GM19455 (cell line): Measurements from ENCODE around the gene MARCO.

Experiments
- ATAC-seq: cut with Tn5 transposase; IDR thresholded peaks from one replicate; pipeline ENCODE4 v1.9.1; 2021; ENCODE audit not compliant: unreplicated experiment

Gene MARCO, protein sequence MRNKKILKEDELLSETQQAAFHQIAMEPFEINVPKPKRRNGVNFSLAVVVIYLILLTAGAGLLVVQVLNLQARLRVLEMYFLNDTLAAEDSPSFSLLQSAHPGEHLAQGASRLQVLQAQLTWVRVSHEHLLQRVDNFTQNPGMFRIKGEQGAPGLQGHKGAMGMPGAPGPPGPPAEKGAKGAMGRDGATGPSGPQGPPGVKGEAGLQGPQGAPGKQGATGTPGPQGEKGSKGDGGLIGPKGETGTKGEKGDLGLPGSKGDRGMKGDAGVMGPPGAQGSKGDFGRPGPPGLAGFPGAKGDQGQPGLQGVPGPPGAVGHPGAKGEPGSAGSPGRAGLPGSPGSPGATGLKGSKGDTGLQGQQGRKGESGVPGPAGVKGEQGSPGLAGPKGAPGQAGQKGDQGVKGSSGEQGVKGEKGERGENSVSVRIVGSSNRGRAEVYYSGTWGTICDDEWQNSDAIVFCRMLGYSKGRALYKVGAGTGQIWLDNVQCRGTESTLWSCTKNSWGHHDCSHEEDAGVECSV

DNA sequence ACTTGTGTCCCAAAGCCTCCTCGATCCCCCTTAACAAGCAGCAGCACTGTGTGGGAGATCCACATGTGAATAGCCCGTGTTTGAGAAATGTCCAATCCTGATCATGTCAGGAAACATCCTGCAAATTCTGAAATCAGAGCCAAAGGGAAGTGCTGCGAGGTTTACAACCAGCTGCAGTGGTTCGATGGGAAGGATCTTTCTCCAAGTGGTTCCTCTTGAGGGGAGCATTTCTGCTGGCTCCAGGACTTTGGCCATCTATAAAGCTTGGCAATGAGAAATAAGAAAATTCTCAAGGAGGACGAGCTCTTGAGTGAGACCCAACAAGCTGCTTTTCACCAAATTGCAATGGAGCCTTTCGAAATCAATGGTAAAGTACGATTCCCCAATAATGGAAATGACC is at the start of gene MARCO:
Gene MARCO, plus strand, starts transcription at position 164 of the 400 bp plus-strand sequence. Its CDS starts 107 bp downstream, at position 271.
- no peak for ATAC-seq

DNA sequence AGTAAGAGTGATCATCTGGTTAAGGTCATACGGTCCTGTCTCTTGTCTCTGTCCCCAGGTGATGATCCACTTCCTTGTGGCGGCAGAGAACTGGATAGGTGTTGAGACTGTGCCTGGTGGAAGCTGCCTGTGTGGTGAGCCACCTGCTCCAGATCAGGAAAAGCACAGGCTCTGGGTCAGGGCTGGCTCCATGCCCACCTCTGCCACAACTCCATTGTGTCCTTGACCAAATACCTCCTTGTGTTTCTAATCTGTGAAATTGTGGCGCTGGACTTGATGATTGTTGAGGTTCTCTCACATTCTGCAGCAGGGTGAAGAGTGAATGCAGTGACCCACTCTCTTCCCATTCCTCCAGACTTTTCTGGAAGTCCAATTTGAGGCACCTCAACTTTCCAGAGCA is 48.9 kb upstream of the MARCO start:
- no peak for ATAC-seq

- ATAC-seq, result no peak
Measured at GRCh38 chr2:118902266-118903028, 39.5 kb upstream of the MARCO start.

- ATAC-seq, result no peak
Measured at GRCh38 chr2:118903029-118903351, 39.0 kb upstream of the MARCO start.

GRCh38 chr2:118903551-118904479 is 38.2 kb upstream of the MARCO start:
- ATAC-seq, result no peak

DNA sequence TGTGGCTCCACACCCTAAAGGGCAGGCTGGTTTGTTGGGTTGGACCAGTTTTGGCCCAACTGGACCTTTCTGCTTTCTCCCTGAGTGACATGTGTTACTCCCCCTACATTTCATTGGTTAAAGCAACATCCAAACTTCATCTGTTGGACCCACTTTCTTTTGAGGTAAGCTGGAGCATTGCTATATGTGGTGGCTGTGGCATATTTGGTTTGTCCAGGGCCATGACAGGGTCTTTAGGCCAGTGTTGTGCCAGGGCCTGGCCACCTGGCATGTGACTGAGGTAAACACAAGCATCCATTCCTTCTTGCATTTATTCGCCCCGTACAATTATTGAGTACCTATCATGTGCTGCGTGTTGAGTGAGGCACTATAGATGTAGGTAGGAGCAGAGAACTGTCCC is 36.8 kb upstream of the MARCO start:
- ATAC-seq, result no peak

DNA sequence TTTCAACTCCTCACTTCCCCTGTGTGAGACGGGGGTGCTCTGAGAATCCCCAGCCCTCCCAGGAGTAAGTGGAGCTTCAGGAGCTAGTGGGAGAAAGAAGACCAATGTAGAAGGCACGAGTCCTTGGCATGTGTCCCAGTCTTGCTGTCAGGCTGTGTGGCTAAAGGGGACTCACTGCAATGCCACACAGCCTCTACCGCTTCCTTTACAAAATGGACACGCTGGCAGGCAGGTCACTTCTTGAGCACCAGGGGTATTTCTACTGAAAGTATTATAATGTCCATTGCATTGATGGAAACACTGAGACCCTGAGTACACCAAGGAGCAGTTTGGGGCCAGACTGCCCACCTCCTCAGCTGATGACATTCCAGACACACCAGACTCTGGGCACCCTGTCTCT is 35.8 kb upstream of the MARCO start:
- ATAC-seq, result no peak

DNA sequence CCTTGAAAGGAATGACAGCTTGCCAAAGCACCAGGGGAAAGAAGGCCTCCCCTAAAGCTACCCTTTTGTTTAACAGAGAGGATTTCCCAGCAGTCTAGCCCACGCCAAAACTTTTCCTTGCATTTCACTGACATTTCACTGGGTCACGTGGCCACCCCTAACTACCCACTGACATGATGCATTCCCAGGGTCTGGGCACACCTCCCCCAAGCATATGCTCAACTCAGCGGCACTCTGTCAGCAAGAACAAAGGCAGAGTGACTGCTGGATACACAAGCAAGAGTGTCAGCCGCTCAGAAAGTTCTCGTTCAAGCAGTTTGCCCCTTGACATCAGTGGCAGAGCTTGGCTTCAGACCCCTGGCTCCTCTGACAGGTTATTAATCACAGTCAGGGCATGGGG is 34.2 kb upstream of the MARCO start:
- no peak for ATAC-seq

- ATAC-seq, result no peak
Measured at GRCh38 chr2:118909191-118909590, 32.8 kb upstream of the MARCO start.

DNA sequence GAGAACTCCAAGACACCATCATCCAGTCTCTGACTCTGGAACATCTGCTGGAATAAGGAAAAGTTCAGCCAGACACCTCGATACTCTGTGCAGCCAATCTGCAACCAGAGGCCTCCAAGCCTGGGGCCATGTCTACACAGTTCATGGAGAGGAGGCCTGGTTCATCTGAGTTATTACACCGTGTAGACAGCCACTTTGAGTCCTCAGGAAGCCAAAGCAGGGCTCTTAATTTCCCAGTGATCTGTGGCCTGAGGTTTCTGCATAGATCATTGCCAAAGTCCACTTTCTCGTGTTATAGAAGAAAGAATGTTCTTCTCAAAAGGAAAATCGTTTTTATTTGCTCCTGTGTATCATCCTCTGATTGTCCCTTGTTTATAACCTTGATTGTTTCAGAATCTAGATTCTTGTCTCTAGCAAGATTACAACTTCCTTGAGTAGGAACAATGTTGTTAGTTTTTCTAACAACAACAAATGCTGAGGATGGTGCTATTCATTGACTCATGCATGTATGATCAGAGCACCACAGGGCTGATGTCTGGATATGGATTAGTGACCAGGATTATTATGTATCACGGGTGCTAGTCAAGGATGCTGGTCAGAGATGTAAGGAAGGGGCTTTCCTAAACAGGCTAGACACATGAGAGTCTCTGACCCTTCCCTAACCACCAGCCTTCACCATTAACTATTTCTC is 30.7 kb upstream of the MARCO start:
- ATAC-seq, result no peak

DNA sequence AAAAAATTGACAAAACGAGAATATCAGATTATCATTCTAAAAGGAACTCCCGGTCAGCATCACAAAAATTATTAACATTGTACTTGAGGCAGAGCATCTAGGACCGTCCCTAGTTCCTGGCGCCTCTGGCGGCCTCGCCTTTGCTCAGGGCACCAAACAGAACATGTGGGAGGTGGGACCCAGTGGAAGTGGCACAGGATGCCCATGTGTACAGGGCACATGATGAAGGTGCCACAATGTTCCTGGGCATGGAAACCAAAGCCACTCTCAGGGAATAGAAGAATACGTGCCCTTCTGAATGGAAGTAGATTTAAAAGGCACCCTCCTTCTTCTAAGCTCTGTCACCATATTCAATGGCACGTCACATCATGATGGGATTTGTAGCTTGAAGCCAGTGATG is 30.1 kb upstream of the MARCO start:
- no peak for ATAC-seq

DNA sequence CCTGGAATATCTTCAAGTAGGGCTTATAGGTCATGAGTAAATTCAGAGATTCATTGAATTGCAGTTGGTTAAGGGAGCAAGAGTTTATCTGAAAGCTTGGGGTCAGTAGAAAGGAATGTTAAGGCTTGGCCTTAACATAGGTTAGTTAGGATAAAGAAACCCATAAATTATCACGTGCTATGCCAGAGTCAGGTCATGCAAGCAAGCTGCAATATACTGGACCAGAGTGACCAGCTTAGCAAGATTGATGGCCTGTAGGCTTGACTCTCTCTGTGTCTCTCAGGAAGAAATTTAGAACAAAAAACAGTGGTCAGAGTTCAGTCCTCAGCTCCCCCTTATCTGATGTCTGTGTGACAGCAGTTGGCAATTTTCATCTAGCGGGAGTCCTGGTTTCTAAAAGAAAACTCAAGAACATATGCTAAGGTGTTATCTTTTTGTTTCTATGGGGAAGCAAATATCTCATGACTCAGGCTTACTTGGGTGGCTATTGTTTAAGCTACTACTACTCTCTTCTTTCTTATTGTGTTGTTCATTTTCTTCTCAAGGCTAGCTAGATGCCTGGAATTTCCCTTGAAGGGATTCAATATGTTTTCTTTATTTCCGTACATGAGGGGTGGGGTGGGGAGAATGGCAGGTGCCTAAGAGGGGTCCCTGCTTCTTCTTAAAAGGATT is 28.7 kb upstream of the MARCO start:
- no peak for ATAC-seq

- no peak for ATAC-seq
Measured at GRCh38 chr2:118913803-118914645, 28.0 kb upstream of the MARCO start.

GRCh38 chr2:118914721-118915453 is 27.1 kb upstream of the MARCO start:
- ATAC-seq, result no peak

GRCh38 chr2:118918017-118918416 is 24.0 kb upstream of the MARCO start:
- no peak for ATAC-seq

DNA sequence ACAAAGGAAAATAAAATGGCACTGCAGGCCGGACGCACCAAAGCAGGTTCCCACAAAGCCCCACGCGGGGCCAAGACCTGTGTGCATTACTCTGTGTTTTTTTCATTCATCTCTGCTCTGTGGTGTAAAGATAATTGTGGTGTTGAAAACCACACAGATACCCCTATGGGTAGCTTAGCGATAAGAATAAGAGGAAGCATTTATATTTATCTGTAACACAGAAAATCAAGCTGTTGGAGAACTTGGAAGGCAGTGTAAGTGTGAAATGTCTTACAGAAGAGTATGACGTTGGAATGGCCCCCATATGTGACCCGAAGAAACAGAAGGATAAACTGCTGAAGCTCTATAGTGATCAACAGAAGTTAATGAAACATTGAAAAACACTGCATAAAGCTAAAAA is 20.3 kb upstream of the MARCO start:
- no peak for ATAC-seq

DNA sequence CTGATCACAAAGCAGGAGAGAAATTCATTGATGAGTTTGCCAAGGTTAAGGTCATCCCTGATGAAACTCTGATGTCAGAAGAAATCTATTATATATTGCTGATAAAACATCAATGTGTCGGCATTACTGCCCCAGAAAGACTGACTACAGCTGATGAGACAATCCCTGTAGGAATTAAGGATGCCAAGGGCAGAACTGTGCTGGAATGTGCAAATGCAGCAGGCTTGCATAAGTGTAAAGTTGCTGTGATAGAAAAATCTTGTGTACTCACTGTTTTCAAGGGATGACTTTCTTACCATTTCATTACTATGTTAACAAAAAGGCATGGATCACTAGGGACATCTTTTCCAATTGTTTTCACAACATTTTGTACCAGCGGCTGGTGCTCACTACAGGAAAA is 19.7 kb upstream of the MARCO start:
- no peak for ATAC-seq

DNA sequence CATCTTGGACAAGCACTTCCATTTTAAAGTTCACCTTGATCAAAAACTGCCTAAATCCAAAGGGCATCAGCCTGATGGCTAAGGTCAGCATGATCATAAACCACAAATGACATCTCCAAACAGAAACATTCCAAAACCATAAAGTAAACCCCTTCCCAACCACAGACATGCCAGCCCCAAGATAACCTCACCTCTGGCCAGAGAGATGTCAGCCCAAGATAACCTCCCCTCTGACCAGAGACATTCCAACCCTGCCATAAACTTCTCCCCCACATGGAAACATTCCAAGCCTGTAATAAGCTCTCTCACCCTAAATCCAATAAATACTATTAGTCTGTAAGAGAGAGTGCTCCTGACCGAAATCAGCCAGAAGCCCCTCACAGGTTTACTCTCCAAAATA is 18.6 kb upstream of the MARCO start:
- no peak for ATAC-seq

DNA sequence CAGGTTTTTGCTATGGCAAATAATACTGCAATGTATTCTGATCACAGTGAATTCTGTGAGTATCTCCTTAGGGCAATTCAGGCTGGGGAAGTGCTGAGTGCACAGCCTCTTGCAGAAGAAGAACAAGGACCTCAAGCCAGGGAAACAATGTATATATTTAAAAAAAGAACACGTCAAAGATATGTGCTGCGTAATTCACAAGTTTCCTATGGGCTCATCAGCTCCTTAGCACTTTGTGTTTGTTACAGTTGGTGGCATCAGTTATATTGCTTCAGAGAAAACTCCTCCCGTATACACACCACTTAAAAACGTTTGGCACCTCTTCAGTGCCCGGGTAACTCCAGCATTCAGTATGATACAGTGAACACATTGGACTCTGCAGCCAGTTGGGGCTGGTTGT is 16.5 kb upstream of the MARCO start:
- ATAC-seq, result no peak
